HG03439 (cell line): ENCODE results near the gene NUP214.
"Not testable (repeated sequence)": the region's sequence is repeated elsewhere in the genome, so short reads cannot be mapped to it uniquely, and the experiment has no call there.

Experiments used
- ATAC-seq: cut with Tn5 transposase; IDR thresholded peaks from one replicate; pipeline ENCODE4 v1.9.1; 2021; ENCODE audit warnings: mild to moderate bottlenecking, moderate library complexity; ENCODE audit not compliant: unreplicated experiment

The NUP214 gene

DNA sequence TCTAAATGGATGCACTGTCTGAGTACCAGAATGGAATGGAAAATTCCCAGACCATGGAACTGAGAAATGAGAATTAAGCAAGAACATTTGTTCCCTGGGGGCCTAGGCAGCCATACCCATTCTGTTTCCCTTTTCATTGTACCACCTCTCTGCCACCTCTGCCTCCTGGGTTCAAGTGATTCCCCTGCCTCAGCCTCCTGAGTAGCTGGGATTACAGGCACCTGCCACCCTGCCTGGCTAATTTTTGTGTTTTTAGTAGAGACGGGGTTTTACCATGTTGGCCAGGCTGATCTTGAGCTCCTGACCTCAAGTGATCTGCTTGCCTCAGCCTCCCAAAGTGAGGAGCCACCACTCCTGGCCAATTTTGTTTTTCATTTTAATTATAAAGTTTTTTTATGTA, 33.3 kb downstream of the NUP214 start:
- not testable (repeated sequence) for ATAC-seq

DNA sequence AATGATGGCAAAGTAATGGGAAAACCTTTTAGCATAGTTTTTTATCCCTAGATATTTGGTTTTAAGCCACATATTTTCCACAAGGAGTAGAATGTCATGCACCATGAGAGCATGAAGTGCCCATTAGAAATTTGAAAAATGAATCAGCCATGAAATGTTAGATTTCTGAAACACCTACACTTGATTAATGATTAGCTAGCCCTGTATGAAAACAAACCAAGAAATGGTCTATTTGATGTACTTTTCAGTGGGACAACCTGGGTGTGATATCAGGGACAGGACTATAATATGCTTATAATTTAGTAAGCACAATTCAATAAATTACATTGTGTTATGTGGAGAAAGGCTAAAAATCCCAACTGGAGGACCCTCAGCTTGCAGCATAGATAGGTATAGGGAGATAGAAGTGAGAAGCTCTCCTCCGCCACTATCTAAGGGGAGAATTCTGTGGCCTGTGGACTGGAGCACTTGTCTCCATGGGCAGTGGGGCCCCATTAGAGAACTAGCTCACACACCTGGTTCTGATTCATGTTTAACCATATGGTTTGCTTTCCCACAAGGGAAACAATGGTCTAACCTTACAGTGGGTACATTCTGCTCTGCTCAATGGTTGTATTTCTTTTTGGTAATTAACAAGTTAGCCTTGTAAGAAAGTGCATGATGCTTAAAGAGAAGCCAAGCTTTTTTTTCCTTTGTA, 35.2 kb downstream of the NUP214 start:
- no peak for ATAC-seq

- ATAC-seq, result no peak
Measured at GRCh38 chr9:131161585-131161984, 36.2 kb downstream of the NUP214 start.

- no peak for ATAC-seq
Measured at GRCh38 chr9:131162886-131163285, 37.5 kb downstream of the NUP214 start.

DNA sequence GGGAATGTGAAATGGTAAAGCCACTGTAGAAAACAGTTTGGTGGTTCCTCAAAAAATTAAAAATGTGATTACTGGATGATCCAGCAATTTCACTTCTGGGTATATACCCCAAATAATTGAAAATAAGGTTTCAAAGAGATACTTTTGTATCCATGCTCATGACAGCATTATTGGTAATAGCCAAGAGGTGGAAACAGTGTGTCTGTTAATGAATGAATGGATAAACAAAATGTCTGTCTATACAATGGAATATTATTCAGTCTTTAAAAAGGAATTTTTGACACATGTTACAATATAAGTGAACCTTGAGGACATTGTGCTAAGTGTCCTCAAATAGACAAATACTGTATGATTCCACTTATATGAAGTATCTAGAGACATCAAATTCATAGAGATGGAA, 40.1 kb downstream of the NUP214 start:
- ATAC-seq, result no peak

DNA sequence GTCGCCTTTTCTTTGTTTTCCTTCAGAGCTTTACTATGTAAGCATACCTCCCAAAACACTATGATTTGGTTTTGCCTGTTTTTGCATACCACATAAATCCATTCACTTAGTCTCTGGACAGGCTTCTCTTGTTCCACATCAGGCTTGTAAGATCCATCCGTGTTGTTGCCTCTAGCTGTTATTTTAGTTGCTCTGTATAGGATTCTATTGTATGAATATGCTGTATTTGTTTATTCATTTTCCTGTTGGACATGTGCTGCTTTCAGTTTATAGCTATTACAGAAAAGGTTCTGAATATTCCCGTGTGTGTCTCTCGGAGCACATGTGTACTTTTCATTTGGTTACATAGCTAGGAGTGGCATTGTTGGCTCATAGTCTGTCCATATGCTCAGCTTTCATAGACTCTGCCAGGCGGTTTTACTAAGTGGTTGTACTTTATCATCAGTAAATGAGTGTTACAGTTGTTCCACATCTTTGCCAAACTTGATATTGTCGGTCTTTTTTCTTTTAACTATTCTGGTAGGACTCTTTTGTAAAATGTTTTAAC, 41.8 kb downstream of the NUP214 start:
- no peak for ATAC-seq

GRCh38 chr9:131167936-131168335, 42.5 kb downstream of the NUP214 start:
- no peak for ATAC-seq

- ATAC-seq, result no peak
Measured at GRCh38 chr9:131169563-131170240, 44.3 kb downstream of the NUP214 start.

DNA sequence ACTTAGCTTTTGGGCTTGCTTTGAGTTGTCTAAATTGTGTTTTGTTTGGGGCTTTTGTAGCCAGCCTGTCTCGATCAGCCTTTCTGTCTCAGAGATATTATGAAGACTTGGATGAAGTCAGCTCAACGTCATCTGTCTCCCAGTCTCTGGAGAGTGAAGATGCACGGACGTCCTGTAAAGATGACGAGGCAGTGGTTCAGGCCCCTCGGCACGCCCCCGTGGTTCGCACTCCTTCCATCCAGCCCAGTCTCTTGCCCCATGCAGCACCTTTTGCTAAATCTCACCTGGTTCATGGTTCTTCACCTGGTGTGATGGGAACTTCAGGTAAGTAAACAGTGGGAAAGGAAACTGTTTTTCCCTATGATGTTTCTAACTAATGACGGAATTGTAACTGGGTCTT, 48.6 kb downstream of the NUP214 start:
- no peak for ATAC-seq

GRCh38 chr9:131174681-131175239, 49.4 kb downstream of the NUP214 start:
- no peak for ATAC-seq

GRCh38 chr9:131177898-131178297, 52.5 kb downstream of the NUP214 start:
- ATAC-seq, result no peak

DNA sequence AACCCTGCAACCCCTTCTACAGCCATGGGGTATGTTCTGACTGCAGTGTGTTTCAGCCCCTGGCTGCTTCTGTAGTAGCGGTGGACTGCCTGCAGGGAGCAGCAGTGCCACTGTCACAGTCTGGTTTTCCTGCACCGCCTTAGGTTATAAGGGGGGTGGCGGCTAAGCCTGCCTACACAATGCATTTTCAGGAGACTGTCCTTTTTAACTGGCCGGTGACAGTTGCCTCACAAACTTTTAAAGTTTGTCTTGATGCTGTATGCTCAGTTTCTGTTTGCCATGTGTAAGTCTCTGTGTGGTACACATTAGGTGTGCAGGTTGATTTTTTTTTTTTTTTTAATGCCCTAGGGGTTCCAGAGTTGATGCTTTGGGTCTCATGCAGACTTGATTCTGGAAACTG, 53.0 kb downstream of the NUP214 start:
- ATAC-seq, result no peak

DNA sequence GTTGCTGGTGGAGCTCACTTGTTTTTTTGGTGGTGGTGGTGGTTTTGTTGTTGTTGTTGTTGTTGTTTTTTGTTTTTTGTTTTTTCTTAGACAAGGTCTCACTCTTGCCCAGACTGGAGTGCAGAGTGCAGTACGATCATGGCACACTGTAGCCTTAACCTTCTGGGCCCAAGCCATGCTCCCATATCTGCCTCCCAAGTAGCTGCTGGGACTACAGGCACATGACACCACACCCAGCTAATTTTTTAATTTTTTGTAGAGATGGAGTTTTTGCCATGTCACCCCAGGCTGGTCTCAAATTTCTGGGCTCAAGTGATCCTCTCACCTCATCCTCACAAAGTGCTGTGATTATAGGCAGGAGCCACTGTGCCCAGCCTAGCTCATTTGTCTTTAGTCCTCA, 53.5 kb downstream of the NUP214 start:
- no peak for ATAC-seq

DNA sequence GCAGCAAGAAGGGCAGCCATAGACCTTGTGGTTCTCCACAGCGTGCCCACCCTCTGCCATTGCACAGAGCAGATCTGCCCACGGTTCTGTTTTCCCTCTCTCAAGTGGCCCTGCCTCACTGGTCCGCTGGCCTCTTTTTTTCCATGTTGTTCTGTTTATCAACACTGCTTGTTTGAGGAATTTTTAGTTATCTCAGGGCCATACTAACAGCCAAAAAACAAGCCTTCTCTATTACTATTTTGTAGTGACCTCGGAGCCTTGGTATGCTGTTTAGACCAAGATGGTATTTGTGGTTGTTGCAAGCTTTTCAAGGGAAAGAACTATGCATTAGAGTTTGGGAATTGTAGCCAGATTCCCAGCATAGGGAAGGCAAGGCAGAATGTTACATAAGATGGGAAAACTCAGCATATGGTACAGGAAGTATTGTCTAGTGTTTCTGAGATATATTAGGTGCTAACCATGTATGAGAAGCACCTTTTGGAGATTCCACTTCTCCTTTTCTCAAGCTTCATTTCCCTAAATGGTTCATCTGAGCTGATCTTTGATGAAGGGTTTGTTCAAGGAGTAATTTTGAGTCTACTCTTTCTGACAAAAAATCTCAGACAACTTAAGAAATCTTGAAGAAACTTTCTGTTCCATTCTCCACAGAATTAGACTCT, 54.3 kb downstream of the NUP214 start:
- ATAC-seq, result no peak

- ATAC-seq, result no peak
Measured at GRCh38 chr9:131180454-131180853, 55.1 kb downstream of the NUP214 start.

- ATAC-seq, result no peak
Measured at GRCh38 chr9:131181091-131181681, 55.8 kb downstream of the NUP214 start.

DNA sequence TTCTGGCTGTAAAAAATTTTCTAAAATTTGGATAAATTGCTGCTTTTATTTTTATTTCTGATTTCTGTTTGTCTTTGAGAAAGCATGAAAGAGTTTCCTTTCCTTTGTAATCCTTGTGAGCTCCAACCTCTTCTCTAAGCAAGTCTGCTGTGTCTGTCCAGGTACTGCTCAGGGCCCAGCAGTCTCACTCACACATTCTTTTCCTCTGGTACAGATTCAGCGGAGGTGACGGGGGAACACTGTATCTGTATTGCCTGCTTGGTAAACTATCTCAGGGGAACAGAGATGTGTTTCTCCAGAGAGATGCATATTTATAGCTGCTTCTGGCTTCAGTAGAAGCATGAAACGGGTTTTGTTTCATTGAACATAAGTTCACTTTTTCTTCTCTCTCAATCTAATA, 60.5 kb downstream of the NUP214 start:
- ATAC-seq, result no peak

- no peak for ATAC-seq
Measured at GRCh38 chr9:131186622-131187021, 61.2 kb downstream of the NUP214 start.

DNA sequence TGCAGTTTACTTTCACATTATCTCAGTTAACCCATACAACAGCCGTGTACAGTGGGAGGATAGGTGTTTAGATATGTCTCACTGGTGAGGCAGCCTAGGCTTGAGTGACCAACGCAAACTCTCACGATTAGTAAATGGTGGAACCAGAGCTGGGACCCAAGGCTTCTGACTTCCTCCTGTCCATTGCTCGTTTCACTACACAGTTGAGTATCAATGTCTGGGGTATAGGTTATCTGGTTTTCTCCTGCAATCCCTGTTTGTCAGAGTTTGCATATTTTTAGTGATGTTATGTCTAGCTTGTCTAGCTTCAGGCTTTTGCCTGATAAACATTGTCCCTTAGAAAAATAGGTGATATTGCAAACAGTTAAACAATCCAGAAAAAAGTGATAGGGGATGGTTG, 62.6 kb downstream of the NUP214 start:
- no peak for ATAC-seq

DNA sequence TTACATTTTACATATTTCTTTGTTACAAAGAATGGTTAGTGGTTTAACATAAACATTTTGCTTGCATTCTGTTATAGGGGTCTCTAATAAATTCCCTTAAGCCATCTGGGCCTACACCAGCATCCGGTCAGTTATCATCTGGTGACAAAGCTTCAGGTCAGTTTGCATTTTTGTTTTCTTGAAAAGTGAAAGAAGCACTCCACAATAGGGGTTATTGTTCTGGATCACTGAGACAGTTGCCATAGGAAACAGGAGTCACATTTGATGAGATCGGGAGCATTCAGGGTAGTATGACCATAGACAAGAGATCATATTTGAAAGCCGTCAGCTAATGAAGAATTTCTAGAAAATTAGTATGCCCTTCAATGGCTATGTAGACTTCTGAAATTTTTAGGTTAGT, 63.6 kb downstream of the NUP214 start:
- no peak for ATAC-seq

DNA sequence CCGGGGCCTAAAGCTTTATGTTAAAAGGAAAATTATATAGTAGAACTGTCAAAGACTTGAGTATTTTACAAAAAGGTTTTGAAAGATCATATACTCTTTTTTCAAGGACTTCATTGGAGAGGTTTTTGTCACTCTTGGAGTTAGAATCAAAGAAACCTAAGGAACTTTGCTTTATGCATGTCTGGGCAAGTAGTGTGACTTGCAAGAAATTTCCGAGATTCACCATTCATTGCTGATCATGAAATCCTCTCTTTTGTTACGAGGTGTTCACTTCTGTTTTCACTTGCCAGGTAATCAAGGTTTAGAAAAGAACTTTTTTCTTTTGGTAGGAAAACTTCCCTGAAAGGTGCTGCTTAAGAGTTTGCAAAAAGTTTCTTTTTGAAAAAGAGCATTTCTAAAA, 64.8 kb downstream of the NUP214 start:
- ATAC-seq, result no peak
